Vein endothelial cell (primary cell): ENCODE measurements around the gene DYNLT5. TPM values are rescaled to one million over a fixed set of nuclear protein-coding genes. Genes with fewer than 3 reads are reported as not detected.

ENCODE experiments used
- total RNA-seq: library from RNA; depleted of rRNA; stranded (reverse); fragments of >200 nt; gene quantifications from 2 replicates; pipeline ENCODE4 v1.2.3, GENCODE V29; 2012

DYNLT5 gene, protein sequence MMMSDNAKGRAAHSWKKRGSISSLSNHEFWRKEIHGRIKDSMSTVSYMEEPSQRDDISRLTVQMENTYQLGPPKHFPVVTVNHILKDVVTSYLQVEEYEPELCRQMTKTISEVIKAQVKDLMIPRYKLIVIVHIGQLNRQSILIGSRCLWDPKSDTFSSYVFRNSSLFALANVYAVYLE
- total RNA-seq = 3.4 and 3.9 TPM in 2 replicates

DNA sequence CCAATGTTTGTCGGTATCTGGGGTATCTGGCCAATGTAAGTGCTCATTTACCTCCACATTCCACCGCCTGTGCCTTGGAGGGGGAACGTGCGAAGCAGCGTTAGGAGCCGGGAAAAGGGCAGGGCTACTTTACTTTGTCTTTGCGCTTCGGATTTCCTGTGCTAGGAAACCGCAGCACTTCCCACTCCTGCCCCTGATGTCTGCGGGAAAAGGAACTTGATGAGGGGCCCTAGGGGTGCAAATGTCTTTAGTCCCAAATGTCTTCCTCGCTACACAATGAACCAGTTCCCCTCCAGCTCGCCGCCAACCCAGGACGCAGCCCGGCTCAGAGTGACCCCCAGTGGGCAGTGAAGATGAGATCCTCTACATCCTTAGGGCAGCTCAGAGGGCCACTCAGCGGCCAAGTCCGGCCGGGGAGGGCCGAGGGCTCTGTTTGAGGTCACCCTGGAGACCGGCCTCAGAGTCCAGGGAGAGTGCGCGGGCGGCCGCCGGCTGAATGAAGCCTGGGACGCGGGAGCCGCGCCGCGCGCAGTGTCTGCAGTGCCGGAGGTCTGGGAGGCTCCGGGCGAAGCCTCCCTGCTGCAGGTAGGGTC, at the start of gene DYNLT5:
DYNLT5 (plus strand) TSS at position 460 of the 593 bp plus-strand sequence. CDS start 2,200 bp downstream, outside the sequence.

Other genes with a start within 250 kb of the DYNLT5 start
- 22.1 and 31.7 TPM in 2 replicates for gene SGIP1, start 218.3 kb upstream of the DYNLT5 start, total RNA-seq
- not detected in 2 replicates for gene INSL5, start 48.8 kb downstream of the DYNLT5 start, total RNA-seq
- gene DNAI4, start 172.4 kb downstream of the DYNLT5 start, total RNA-seq = 1.6 and 2.6 TPM in 2 replicates
- 33.0 and 39.5 TPM in 2 replicates for gene MIER1, start 172.5 kb downstream of the DYNLT5 start, total RNA-seq